GM18511 (cell line): ENCODE results near the gene DMD.
"Not testable (repeated sequence)": the region's sequence is repeated elsewhere in the genome, so short reads cannot be mapped to it uniquely, and the experiment has no call there.

Experiments used
- ATAC-seq: cut with Tn5 transposase; IDR thresholded peaks from one replicate; pipeline ENCODE4 v1.9.1; 2021; ENCODE audit warnings: mild to moderate bottlenecking, moderate library complexity; ENCODE audit not compliant: unreplicated experiment

DMD gene

GRCh38 chrX:33211356-33212260, at the start of gene DMD:
Gene DMD, minus strand, starts transcription at chrX:33211549. Its CDS starts 237 bp downstream, at chrX:33211312.
- ATAC-seq, result no peak

DNA sequence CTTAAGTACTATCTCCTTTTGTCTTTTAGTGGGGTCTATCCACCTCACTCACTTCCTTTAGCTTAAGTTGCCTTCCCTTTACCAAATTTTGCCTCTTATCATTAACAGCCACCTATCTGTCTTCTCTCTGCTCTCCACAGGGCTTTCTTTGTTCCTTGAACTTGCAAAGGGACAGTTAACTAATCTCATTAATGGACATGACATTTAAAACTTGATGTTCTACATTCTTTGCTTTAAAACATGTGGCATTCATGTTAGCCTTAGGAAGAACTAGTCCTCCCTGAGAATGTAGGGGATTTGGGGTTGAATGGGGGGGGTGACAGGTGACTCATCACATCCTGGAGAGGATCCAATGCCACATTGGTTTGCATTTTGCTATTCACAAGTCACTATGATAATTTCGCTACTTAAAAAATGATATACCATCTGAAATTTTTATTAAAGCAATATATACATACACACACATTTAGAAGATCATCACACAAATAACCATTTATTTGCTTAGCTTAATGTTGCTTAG, 41.0 kb upstream of the DMD start:
- ATAC-seq, result no peak

DNA sequence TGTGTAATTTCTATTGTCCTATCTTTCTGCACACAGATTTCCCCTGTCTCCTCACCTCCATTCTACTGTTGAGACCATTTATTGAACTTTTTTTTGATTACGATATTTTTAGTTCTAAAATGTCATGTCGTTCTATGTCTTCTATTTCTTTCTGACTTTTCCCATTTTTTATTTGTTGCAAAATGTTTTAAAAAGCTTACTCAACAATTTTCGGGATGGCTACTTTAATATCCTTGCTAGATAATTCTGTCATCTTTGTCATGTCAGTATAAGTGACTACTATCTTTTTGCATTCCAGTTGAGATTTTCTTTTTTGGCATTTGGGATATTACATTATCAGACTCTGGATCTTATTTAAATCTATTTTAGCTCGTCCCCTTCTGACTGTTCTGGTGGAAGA, 7.5 kb upstream of the DMD start:
- ATAC-seq, result no peak

DNA sequence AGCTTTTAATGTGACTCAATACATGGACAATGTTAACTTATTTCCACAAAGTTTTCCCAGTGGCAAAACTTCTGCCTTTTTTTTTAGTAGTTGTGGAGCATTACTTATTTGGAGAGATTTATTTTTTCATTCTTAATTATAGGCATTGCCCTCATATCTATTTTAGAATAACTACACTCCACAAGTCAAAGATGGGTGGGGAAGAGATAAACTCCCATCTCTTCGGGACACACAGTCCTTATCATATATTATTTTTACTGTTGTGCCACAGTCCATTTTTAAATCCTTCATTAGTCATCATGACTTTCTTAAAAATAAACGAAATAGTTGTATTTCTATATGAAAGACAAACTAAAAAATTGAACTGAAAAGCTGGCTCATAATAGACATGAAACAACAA, 1.2 kb downstream of the DMD start:
- no peak for ATAC-seq

GRCh38 chrX:33207056-33207455, 4.3 kb downstream of the DMD start:
- no peak for ATAC-seq

GRCh38 chrX:33205321-33205720, 6.0 kb downstream of the DMD start:
- no peak for ATAC-seq

DNA sequence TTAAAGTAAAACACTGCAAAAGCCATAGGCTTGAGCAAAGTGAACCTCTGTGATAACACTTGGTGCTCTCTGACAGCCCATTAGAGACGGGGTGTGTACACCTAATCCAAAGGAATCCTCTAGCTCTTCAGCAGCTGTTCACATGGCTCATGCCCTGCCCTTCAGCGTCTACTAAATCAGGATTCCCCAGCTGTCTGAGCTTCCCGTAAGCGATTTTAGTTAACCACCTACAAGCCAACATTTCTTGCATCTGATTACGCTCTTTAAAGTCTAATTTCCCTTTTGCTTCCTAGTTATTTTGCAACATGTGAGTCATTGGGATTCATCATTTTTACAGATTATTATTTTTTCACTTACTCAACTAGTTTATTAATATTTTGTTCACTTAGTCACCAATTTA, 6.5 kb downstream of the DMD start:
- ATAC-seq, result no peak

DNA sequence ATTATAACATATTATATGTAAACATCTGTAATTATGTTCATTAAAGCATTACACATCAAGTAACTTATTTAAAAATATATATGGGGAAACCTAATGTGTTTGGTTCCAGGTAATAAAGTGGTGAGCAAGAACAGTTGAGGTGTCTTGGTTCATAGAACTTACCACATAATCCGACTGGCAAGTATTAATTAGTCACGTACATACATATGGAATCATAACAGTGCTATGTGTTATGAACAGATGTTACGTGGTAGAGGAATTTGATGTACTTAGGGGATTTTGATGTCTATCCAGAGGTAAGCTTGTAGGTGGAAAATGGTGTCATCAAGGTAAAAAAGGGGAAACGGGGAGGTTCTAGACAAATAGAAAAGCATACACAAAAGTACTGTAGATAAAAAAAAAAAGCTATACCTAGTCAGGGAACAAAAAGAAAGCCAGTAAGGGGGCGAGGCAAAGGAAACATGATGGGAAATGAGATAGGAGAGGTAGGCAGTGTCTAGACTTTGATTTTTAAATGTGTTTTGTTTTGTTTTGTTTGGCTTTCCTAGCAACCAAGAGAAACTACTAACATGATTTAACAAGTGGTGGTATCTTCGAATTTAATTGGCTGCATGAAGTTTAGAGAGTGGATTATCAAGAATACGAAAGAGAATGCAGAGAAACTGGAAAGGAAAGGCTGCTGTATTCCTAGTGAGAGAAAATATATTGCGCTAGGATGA, 12.6 kb downstream of the DMD start:
- no peak for ATAC-seq

GRCh38 chrX:33195698-33196097, 15.7 kb downstream of the DMD start:
- ATAC-seq, result no peak

DNA sequence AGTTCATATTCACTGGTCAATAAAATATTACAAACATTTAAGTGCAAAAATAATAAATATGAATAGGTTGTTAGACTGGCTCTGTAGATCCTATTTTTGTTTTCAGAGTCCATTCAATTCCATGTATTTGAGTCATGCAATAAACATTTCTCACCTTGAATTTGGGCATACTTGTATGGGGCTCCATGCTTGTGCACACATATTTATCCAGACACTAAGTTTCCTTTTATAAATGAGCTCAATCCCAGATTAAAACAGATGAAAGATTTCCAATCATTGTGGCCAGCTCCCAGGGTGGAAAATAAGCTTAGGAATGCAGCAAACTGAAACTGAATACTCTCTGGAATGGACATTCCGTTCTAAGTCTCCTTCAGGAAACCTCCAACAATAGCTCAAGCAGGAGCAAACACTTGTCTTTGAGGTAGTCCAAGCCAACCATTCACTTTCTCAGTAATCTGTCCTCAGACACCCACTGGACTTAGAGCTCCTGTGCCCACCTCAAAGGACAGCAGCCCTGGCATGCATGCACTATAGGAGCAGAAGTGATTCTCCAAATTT, 16.4 kb downstream of the DMD start:
- no peak for ATAC-seq

- no peak for ATAC-seq
These were observed 17.1 kb downstream of the DMD start for GRCh38 chrX:33194289-33194688.

DNA sequence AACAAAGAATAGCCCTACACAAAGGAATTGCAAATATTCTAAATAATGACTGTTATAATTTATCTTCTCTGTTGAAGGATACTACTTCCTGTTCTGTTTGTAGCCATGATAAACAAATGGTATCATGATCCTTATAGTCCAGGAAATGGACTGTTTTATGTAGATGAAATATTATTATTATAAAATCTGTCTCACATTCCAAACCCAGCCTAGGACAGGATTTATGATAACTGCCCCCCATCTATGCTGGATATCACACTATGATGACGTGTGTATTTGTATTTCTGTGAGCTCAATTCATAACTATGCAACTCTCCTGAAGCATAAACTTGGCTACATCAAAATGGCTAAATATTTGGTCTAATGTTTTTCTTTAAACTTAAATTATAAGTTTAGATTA, 21.3 kb downstream of the DMD start:
- no peak for ATAC-seq

GRCh38 chrX:33188881-33189280, 22.5 kb downstream of the DMD start:
- no peak for ATAC-seq

DNA sequence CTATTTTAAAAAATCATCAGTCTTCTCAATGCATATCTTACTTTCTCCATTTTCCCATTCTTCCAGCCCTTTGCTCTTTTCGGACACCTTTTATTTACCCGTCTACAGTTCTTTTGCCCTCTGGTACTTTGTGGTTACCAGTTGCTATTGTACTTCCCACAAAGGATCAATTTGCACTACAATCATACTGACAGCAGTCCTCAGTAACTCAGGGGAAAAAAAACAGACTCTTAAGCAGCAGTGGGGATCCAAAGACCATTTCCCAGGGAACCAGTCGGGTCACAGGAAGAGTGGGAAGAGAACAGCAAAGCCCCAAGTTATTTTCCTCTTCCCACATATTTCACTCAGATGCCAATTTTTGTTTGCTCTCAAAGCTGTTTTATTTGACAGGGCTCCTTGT, 23.1 kb downstream of the DMD start:
- no peak for ATAC-seq

GRCh38 chrX:33184803-33185202, 26.5 kb downstream of the DMD start:
- ATAC-seq, result not testable (repeated sequence)

- ATAC-seq, result no peak
These were observed 28.0 kb downstream of the DMD start for GRCh38 chrX:33183361-33183760.

- ATAC-seq, result no peak
These were observed 32.7 kb downstream of the DMD start for GRCh38 chrX:33178690-33179089.

- ATAC-seq, result no peak
These were observed 33.1 kb downstream of the DMD start for GRCh38 chrX:33178218-33178617.

GRCh38 chrX:33175201-33175600, 36.1 kb downstream of the DMD start:
- no peak for ATAC-seq

- no peak for ATAC-seq
These were observed 40.3 kb downstream of the DMD start for GRCh38 chrX:33171041-33171440.

DNA sequence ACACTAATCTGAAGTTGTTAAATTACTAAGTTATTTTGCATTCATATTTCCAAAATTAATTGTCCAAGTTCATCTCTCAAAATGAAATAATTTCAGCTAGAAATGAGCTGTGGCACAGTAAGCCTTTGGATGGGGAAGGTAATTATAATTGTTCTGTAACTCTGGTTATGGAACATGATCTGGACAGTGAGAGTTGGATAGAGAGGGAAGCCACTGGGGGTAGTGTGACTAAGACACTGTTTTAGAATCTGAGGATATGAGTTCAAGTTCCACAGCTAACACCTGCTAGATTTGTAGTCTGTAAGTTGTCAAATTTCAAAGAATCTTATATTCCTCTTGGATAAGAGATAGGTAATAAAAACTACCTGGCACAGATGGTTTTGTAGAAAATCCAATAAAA, 49.5 kb downstream of the DMD start:
- no peak for ATAC-seq

DNA sequence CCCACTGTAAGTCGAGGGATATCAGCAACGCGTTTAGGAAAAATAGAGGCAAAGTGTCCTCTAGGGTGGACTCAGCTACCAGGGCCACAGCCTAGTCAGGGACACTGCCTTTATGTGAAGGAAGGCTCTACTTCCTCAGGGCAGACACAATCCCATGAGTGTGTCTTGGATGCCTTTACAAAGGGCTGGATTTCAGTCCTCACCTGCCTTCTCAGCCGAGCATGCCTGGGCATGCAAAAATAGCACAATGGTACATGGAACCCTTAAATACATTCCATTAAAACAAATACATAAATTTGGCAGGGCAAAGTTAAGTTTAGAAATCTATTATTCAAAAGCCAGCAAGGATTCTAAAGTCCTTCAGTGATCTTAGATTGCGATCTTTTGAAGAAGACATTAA, 51.1 kb downstream of the DMD start:
- ATAC-seq, result no peak
